ENCODE data around the gene FOXL1.
A peak's percentile ranks its signal among the peaks of the same experiment; 100 is the strongest.

The FOXL1 gene

DNA sequence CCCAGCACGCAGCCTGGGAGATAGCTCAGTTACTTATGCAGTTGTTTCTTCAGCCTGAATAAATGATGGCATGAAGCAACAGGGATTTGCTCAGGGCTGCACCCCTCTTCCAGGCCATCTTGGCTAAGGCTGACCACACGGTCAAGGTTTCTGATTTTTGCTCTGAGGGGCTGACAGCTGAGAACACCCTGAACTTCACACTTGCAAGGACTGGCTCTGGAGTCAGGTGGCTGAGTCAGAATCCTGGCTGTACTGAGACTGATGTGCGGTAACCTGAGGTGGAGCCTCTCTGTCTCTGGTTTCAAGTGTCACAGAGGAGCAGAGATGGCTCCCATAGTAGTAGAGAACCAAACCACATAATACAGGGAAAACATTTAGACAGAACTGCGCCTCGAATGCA, 28.1 kb upstream of the FOXL1 start:
- H3K36me3 ChIP-seq (ENCODE audit: insufficient read depth, low read length) = peaks cover 45% of the 10 kb centered on the region

GRCh38 chr16:86553356-86553755, 25.0 kb upstream of the FOXL1 start:
- Histone ChIP-seq H3K27me3 (ENCODE audit: insufficient read depth, low read length) (no peaks in the 10 kb centered on the region), H3K4me1 (ENCODE audit: insufficient read depth, low read length, severe bottlenecking) (peaks cover 13% of the 10 kb centered on the region), H3K36me3 (ENCODE audit: insufficient read depth, low read length) (peaks cover 30% of the 10 kb centered on the region), H3K4me2 (ENCODE audit: low read length) (no peak overlapping the region), H3K9ac (ENCODE audit: low read length) (no peak overlapping the region), H3K9me3 (ENCODE audit: low read length) (no peaks in the 10 kb centered on the region), H3K79me2 (ENCODE audit: insufficient read depth, low read length) (no peaks in the 10 kb centered on the region), H4K20me1 (ENCODE audit: insufficient read depth, low read length) (no peaks in the 10 kb centered on the region), H2AFZ (ENCODE audit: low read length) (no peak overlapping the region), H3K4me3 (ENCODE audit: low read depth, low read length, poor library complexity, severe bottlenecking) (no peak overlapping the region), H3K9me2 (ENCODE audit: low read depth, low read length) (no peaks in the 10 kb centered on the region), H3K27ac (ENCODE audit: low read depth, low read length, poor library complexity, severe bottlenecking) (no peak overlapping the region), H3F3A (ENCODE audit: insufficient read depth, low read length) (no peaks in the 10 kb centered on the region)
- no peak for TF ChIP-seq CTCF (IDR thresholded peaks at IDR 0.05; ENCODE audit: low read length)
- TF ChIP-seq EZH2 (IDR thresholded peaks at IDR 0.05; ENCODE audit: borderline replicate concordance, low read length) = no peak

More for the DNA sequence above, 28.1 kb upstream of the FOXL1 start:
- Histone ChIP-seq H3K4me3 (ENCODE audit: low read depth, low read length, poor library complexity, severe bottlenecking) (no peak overlapping the region), H4K20me1 (ENCODE audit: insufficient read depth, low read length) (no peaks in the 10 kb centered on the region), H3K79me2 (ENCODE audit: insufficient read depth, low read length) (no peaks in the 10 kb centered on the region), H3K9ac (ENCODE audit: low read length) (no peak overlapping the region), H2AFZ (ENCODE audit: low read length) (no peak overlapping the region), H3K27me3 (ENCODE audit: insufficient read depth, low read length) (no peaks in the 10 kb centered on the region), H3K27ac (ENCODE audit: low read depth, low read length, poor library complexity, severe bottlenecking) (no peak overlapping the region), H3K9me2 (ENCODE audit: low read depth, low read length) (no peaks in the 10 kb centered on the region), H3K4me2 (ENCODE audit: low read length) (no peak overlapping the region), H3F3A (ENCODE audit: insufficient read depth, low read length) (no peaks in the 10 kb centered on the region), H3K9me3 (ENCODE audit: low read length) (no peaks in the 10 kb centered on the region), H3K4me1 (ENCODE audit: insufficient read depth, low read length, severe bottlenecking) (peaks cover 6% of the 10 kb centered on the region)
- TF ChIP-seq CTCF (IDR thresholded peaks at IDR 0.05; ENCODE audit: low read length) (no peak), EZH2 (IDR thresholded peaks at IDR 0.05; ENCODE audit: borderline replicate concordance, low read length) (no peak)

- no peak for TF ChIP-seq EZH2 (IDR thresholded peaks at IDR 0.05; ENCODE audit: borderline replicate concordance, low read length)
- TF ChIP-seq CTCF (IDR thresholded peaks at IDR 0.05; ENCODE audit: low read length) = no peak
- Histone ChIP-seq H3K9me2 (ENCODE audit: low read depth, low read length) (no peaks in the 10 kb centered on the region), H3K9ac (ENCODE audit: low read length) (peak overlapping the region; percentile 91), H4K20me1 (ENCODE audit: insufficient read depth, low read length) (no peaks in the 10 kb centered on the region), H3K27me3 (ENCODE audit: insufficient read depth, low read length) (no peaks in the 10 kb centered on the region), H3K36me3 (ENCODE audit: insufficient read depth, low read length) (peaks cover 27% of the 10 kb centered on the region), H3F3A (ENCODE audit: insufficient read depth, low read length) (no peaks in the 10 kb centered on the region), H3K4me3 (ENCODE audit: low read depth, low read length, poor library complexity, severe bottlenecking) (peak overlapping the region; percentile 92), H2AFZ (ENCODE audit: low read length) (no peak overlapping the region), H3K4me2 (ENCODE audit: low read length) (peak overlapping the region; percentile 67), H3K27ac (ENCODE audit: low read depth, low read length, poor library complexity, severe bottlenecking) (peak overlapping the region; percentile 49), H3K4me1 (ENCODE audit: insufficient read depth, low read length, severe bottlenecking) (peaks cover 13% of the 10 kb centered on the region), H3K9me3 (ENCODE audit: low read length) (no peaks in the 10 kb centered on the region), H3K79me2 (ENCODE audit: insufficient read depth, low read length) (no peaks in the 10 kb centered on the region)
These were observed 23.8 kb upstream of the FOXL1 start for GRCh38 chr16:86554599-86554916.
